Transverse colon (tissue), 4 donors: Measurements from ENCODE around the gene OSBPL10. TPM values are rescaled to one million over a fixed set of nuclear protein-coding genes. Genes with fewer than 3 reads are reported as not detected.
"Not testable (repeated sequence)": the region's sequence is repeated elsewhere in the genome, so short reads cannot be mapped to it uniquely, and the experiment has no call there.

Experiments
- DNase-seq: peaks from one replicate; pipeline ENCODE4 v3.0.0-alpha.2; 2019
- H3K27ac ChIP-seq, 4 donors: fragments of 200-600 bp; sonication (generic); 2 replicates each; pipeline ENCODE4 v1.5.1; 2016 to 2018; ENCODE audit warnings: inconsistent platforms in 4 of 4
- H3K27me3 ChIP-seq: fragments of 200-600 bp; sonication (generic); 2 replicates; pipeline ENCODE4 v1.5.1; 2017; ENCODE audit warnings: inconsistent platforms
- H3K36me3 ChIP-seq, 4 donors: fragments of 200-600 bp; sonication (generic); 2 replicates each; pipeline ENCODE4 v1.5.1; 2017 to 2019; ENCODE audit warnings: inconsistent platforms in 4 of 4
- H3K4me1 ChIP-seq, 4 donors: fragments of 200-600 bp; sonication (generic); 2 replicates each; pipeline ENCODE4 v1.5.1; 2017 to 2020; ENCODE audit warnings: inconsistent platforms in 4 of 4
- H3K4me3 ChIP-seq, 4 donors: fragments of 200-600 bp; sonication (generic); 1 replicate in 1 of 4; 2 replicates in 3 of 4; pipeline versions ENCODE4 v1.5.1 to v1.6.1; 2017 to 2019; ENCODE audit warnings: inconsistent platforms in 4 of 4
- H3K9me3 ChIP-seq, 2 donors: fragments of 200-600 bp; sonication (generic); 2 replicates each; pipeline ENCODE4 v1.5.1; 2017 to 2019; ENCODE audit warnings: inconsistent platforms in 2 of 2
- CTCF ChIP-seq, 5 experiments: fragments of 200-600 bp in 3 of 5; fragments of 450-650 bp in 2 of 5; sonication (generic) in 3 of 5; IDR thresholded peaks; 1 replicate in 2 of 5; 2 replicates in 3 of 5; pipeline ENCODE4 v1.5.1; 2016 to 2017; ENCODE audit warnings: antibody characterized with exemption in 5 of 5, inconsistent platforms in 3 of 5, mild to moderate bottlenecking in 2 of 5, moderate library complexity in 1 of 5
- EP300 ChIP-seq: sonication (generic); formaldehyde crosslinking; IDR thresholded peaks from one replicate; pipeline ENCODE4 v1.6.1; 2017; ENCODE audit warnings: antibody characterized with exemption, low read depth
- POLR2A ChIP-seq: fragments of 450-650 bp; IDR thresholded peaks from one replicate; pipeline ENCODE4 v1.6.1; 2016; ENCODE audit warnings: antibody characterized with exemption, mild to moderate bottlenecking, moderate library complexity
- POLR2AphosphoS5 ChIP-seq, 3 donors: sonication (generic); formaldehyde crosslinking; IDR thresholded peaks; one replicate each; pipeline ENCODE4 v1.6.1; 2016; ENCODE audit warnings: antibody characterized with exemption in 3 of 3
- WGBS, 2 donors: methylation state at CpG; one replicate each; pipeline ENCODE4 v1.1.5; 2018; ENCODE audit warnings: low coverage in 1 of 2; 5-methylcytosine and 5-hydroxymethylcytosine counted together
- in situ Hi-C, 4 donors: fragments of 200-750 bp; cut with MboI; loops; one replicate each; pipeline versions ENCODE4 v1.15.0 to v1.15.1; 2017; ENCODE audit warnings: low sequenced_read_pairs in 3 of 4, low pct_ligation_motif_present in 1 of 4, low pct_unique_long_range_greater_than_20kb in 1 of 4
- intact Hi-C: fragments of 100-400 bp; cut with DNase I; formaldehyde crosslinking; loops from one replicate; pipeline ENCODE4 v1.15.1; 2023; ENCODE audit warnings: low total_unique reads
- total RNA-seq, 4 donors: library from RNA; depleted of rRNA; stranded (reverse); fragments of >200 nt; gene quantifications; one replicate each; pipeline ENCODE4 v1.1.0, GENCODE V29; 2016

OSBPL10 gene
- total RNA-seq, 4 donors from 2014 or later, result 10.0 to 34.8 (median 19.5) TPM

GRCh38 chr3:31873254-31873820 lies 107.7 kb downstream of the OSBPL10 start:
- TF ChIP-seq EP300, result no peak
- TF ChIP-seq CTCF (IDR thresholded peaks at IDR 0.05), result no peak
- TF ChIP-seq POLR2AphosphoS5 (IDR thresholded peaks at IDR 0.05), result no peak
- no peak for TF ChIP-seq POLR2A
- H3K27me3 ChIP-seq, result no peaks in the 10 kb centered on the region
- WGBS, 2 donors, result 86 to 87% methylated on average over 5 of the region's 5 CpGs
- no peaks in the 10 kb centered on the region for H3K9me3 ChIP-seq
- in situ Hi-C loops (no loop called here), intact Hi-C loops (no loop called here)
- H3K4me1 ChIP-seq, result peaks cover 0 to 6% (median 2%) of the 10 kb centered on the region in 4 donors
- no peaks in the 10 kb centered on the region for H3K36me3 ChIP-seq
- H3K27ac ChIP-seq, result no peak overlapping the region
- DNase-seq, result no peak
- no peak overlapping the region for H3K4me3 ChIP-seq

- intact Hi-C loops (no loop called here), in situ Hi-C loops (no loop called here)
- no peaks in the 10 kb centered on the region for H3K9me3 ChIP-seq
- no peak for DNase-seq
- no peaks in the 10 kb centered on the region for H3K27me3 ChIP-seq
- no peak overlapping the region for H3K27ac ChIP-seq
- TF ChIP-seq EP300, result no peak
- TF ChIP-seq POLR2A, result no peak
- H3K4me3 ChIP-seq, result no peak overlapping the region
- WGBS, 2 donors, result 87 to 90% methylated on average over 5 of the region's 5 CpGs
- peaks cover 0 to 5% (median 0%) of the 10 kb centered on the region in 4 donors for H3K4me1 ChIP-seq
- no peaks in the 10 kb centered on the region for H3K36me3 ChIP-seq
Measured at GRCh38 chr3:31871939-31872507, 109.0 kb downstream of the OSBPL10 start.

- H3K9me3 ChIP-seq, in situ Hi-C loops, DNase-seq, H3K4me1 ChIP-seq, H3K27me3 ChIP-seq, H3K4me3 ChIP-seq, intact Hi-C loops, H3K36me3 ChIP-seq, H3K27ac ChIP-seq: not testable (repeated sequence)
- whole genome bisulfite sequencing, 2 donors, result 99% methylated on average over 23 of the region's 28 CpGs; no CpG with 5 or more reads in 1 of the 2 donors
Measured at GRCh38 chr3:31870111-31870510, 111.0 kb downstream of the OSBPL10 start.

- Histone ChIP-seq H3K9me3 (no peaks in the 10 kb centered on the region), H3K27ac (no peak overlapping the region), H3K27me3 (no peaks in the 10 kb centered on the region), H3K4me3 (no peak overlapping the region), H3K4me1 (no peaks in the 10 kb centered on the region), H3K36me3 (no peaks in the 10 kb centered on the region)
- DNase-seq, result no peak
- intact Hi-C loops (no loop called here), in situ Hi-C loops (no loop called here)
- TF ChIP-seq CTCF (IDR thresholded peaks at IDR 0.05) (no peak), EP300 (no peak), POLR2AphosphoS5 (IDR thresholded peaks at IDR 0.05) (no peak), POLR2A (no peak)
- 96 to 100% methylated on average over 4 to 5 of the region's 5 CpGs for WGBS, 2 donors
Measured at GRCh38 chr3:31868236-31868635, 112.8 kb downstream of the OSBPL10 start.

GRCh38 chr3:31862666-31863279 lies 118.3 kb downstream of the OSBPL10 start:
- Histone ChIP-seq H3K36me3 (no peaks in the 10 kb centered on the region), H3K4me3 (no peak overlapping the region), H3K27me3 (no peaks in the 10 kb centered on the region), H3K27ac (no peak overlapping the region), H3K4me1 (no peaks in the 10 kb centered on the region), H3K9me3 (no peaks in the 10 kb centered on the region)
- DNase-seq, result no peak
- no peak for TF ChIP-seq POLR2AphosphoS5 (IDR thresholded peaks at IDR 0.05)
- no peak for TF ChIP-seq POLR2A
- TF ChIP-seq CTCF (IDR thresholded peaks at IDR 0.05), result no peak
- TF ChIP-seq EP300, result no peak
- WGBS, 2 donors, result 75 to 79% methylated on average over 2 of the region's 2 CpGs
- in situ Hi-C loops (no loop called here), intact Hi-C loops (no loop called here)
